HepG2 (cell line): ENCODE measurements around the gene SETD1A. TPM values are rescaled to one million over a fixed set of nuclear protein-coding genes. Genes with fewer than 3 reads are reported as not detected.

ENCODE experiments used
- EZH2 ChIP-seq: conservative IDR thresholded peaks from 2 replicates; pipeline ENCODE4 v1.6.1; 2012; ENCODE audit warnings: mild to moderate bottlenecking, low read depth, low read length, moderate library complexity
- GMEB2 ChIP-seq: IDR thresholded peaks from 2 replicates; pipeline ENCODE4 v1.6.1; 2016; ENCODE audit warnings: missing biosample characterization, missing genetic modification reagents, low read depth
- ISL2 ChIP-seq: sonication (generic); formaldehyde crosslinking; IDR thresholded peaks from 2 replicates; pipeline ENCODE4 v1.5.0; 2020; ENCODE audit warnings: missing genetic modification reagents
- KAT2B ChIP-seq: fragments of 150-350 bp; IDR thresholded peaks from 2 replicates; pipeline ENCODE4 v1.6.1; 2014; ENCODE audit warnings: low read depth, low read length, borderline replicate concordance
- MEIS1 ChIP-seq: sonication (generic); formaldehyde crosslinking; IDR thresholded peaks from 2 replicates; pipeline ENCODE4 v1.9.0; 2021; ENCODE audit warnings: mild to moderate bottlenecking, missing genetic modification reagents, moderate library complexity, borderline replicate concordance
- POLR2AphosphoS5 ChIP-seq: IDR thresholded peaks from 2 replicates; pipeline ENCODE4 v1.6.1; 2012; ENCODE audit warnings: low read depth, low read length
- PTBP1 ChIP-seq: fragments of 200-400 bp; formaldehyde crosslinking; IDR thresholded peaks from 2 replicates; pipeline ENCODE4 v1.6.1; 2018; ENCODE audit warnings: low read length, low read depth; ENCODE audit not compliant: poor library complexity, severe bottlenecking
- RAD51 ChIP-seq: fragments of 450-650 bp; IDR thresholded peaks from 2 replicates; pipeline ENCODE4 v1.6.1; 2016; ENCODE audit warnings: borderline replicate concordance
- RBM39 ChIP-seq: fragments of 200-400 bp; formaldehyde crosslinking; IDR thresholded peaks from one replicate; pipeline ENCODE4 v1.6.1; 2018; ENCODE audit warnings: antibody characterized with exemption, mild to moderate bottlenecking, low read depth, low read length; ENCODE audit not compliant: poor library complexity, severe bottlenecking
- SMAD3 ChIP-seq: sonication (generic); formaldehyde crosslinking; IDR thresholded peaks from 2 replicates; pipeline ENCODE4 v1.4.0; 2020; ENCODE audit warnings: missing genetic modification reagents
- SMARCC2 ChIP-seq: fragments of 450-650 bp; IDR thresholded peaks from 2 replicates; pipeline ENCODE4 v1.6.1; 2017; ENCODE audit warnings: antibody characterized with exemption, mild to moderate bottlenecking
- SYNCRIP ChIP-seq: fragments of 200-400 bp; formaldehyde crosslinking; IDR thresholded peaks from 2 replicates; pipeline ENCODE4 v1.6.1; 2018; ENCODE audit warnings: mild to moderate bottlenecking, low read depth, low read length; ENCODE audit not compliant: insufficient read depth
- TEAD2 ChIP-seq: sonication (generic); formaldehyde crosslinking; IDR thresholded peaks from 2 replicates; pipeline ENCODE4 v1.9.0; 2021; ENCODE audit warnings: missing genetic modification reagents
- ZBTB21 ChIP-seq: sonication (generic); formaldehyde crosslinking; IDR thresholded peaks from 2 replicates; pipeline ENCODE4 v1.4.0; 2020; ENCODE audit warnings: missing genetic modification reagents
- ZFX ChIP-seq: sonication (generic); formaldehyde crosslinking; IDR thresholded peaks from 2 replicates; pipeline ENCODE4 v1.4.0; 2020; ENCODE audit warnings: mild to moderate bottlenecking, low read depth, missing genetic modification reagents, moderate library complexity
- ZNF543 ChIP-seq: sonication (generic); formaldehyde crosslinking; IDR thresholded peaks from 2 replicates; pipeline ENCODE4 v1.4.0; 2020; ENCODE audit warnings: mild to moderate bottlenecking, missing genetic modification reagents
- ZNF557 ChIP-seq: sonication (generic); formaldehyde crosslinking; IDR thresholded peaks from 2 replicates; pipeline ENCODE4 v1.4.0; 2020; ENCODE audit warnings: missing genetic modification reagents
- ZNF782 ChIP-seq: sonication (generic); formaldehyde crosslinking; IDR thresholded peaks from 2 replicates; pipeline ENCODE4 v1.4.0; 2020; ENCODE audit warnings: missing genetic modification reagents, mild to moderate bottlenecking, borderline replicate concordance
- ZNF83 ChIP-seq: sonication (generic); formaldehyde crosslinking; IDR thresholded peaks from 2 replicates; pipeline ENCODE4 v1.4.0; 2020; ENCODE audit warnings: missing genetic modification reagents, mild to moderate bottlenecking, borderline replicate concordance
- ZNF850 ChIP-seq: sonication (generic); formaldehyde crosslinking; conservative IDR thresholded peaks from 2 replicates; pipeline ENCODE4 v1.9.0; 2021; ENCODE audit warnings: mild to moderate bottlenecking, missing genetic modification reagents
- polyA plus RNA-seq, 8 experiments: library from polyadenylated mRNA; depleted of rRNA in 3 of 8; stranded (reverse) in 7 of 8; unstranded in 1 of 8; fragments of >200 nt; fragmentation: Illumina TruSeq in 4 of 8; extraction: Trizol in 4 of 8; gene quantifications; 2 replicates each; pipeline versions ENCODE4 v1.2.1 to v1.2.3, GENCODE V29; 2011 to 2016; ENCODE audit warnings: low read depth in 4 of 8, missing spikeins in 1 of 8, mixed read lengths in 1 of 8; ENCODE audit not compliant: insufficient read depth in 1 of 8
- total RNA-seq, 5 experiments: library from RNA; depleted of rRNA; stranded (reverse); fragments of >200 nt; fragmentation: Illumina TruSeq; extraction: Trizol; gene quantifications; 2 replicates each; pipeline ENCODE4 v1.2.3, GENCODE V29; 2016; ENCODE audit warnings: low read depth in 1 of 5
- TF ChIP-seq, protein P1 (sequence below): sonication (generic); formaldehyde crosslinking; IDR thresholded peaks from 2 replicates; pipeline ENCODE4 v1.9.0; 2021; ENCODE audit warnings: missing genetic modification reagents, borderline replicate concordance

The SETD1A gene
- total and polyA plus RNA-seq, 2 of the 13 experiments (the other 11 are each of a cell fraction or from before 2014, with no cell fraction given): 3.8 to 5.6 TPM

DNA sequence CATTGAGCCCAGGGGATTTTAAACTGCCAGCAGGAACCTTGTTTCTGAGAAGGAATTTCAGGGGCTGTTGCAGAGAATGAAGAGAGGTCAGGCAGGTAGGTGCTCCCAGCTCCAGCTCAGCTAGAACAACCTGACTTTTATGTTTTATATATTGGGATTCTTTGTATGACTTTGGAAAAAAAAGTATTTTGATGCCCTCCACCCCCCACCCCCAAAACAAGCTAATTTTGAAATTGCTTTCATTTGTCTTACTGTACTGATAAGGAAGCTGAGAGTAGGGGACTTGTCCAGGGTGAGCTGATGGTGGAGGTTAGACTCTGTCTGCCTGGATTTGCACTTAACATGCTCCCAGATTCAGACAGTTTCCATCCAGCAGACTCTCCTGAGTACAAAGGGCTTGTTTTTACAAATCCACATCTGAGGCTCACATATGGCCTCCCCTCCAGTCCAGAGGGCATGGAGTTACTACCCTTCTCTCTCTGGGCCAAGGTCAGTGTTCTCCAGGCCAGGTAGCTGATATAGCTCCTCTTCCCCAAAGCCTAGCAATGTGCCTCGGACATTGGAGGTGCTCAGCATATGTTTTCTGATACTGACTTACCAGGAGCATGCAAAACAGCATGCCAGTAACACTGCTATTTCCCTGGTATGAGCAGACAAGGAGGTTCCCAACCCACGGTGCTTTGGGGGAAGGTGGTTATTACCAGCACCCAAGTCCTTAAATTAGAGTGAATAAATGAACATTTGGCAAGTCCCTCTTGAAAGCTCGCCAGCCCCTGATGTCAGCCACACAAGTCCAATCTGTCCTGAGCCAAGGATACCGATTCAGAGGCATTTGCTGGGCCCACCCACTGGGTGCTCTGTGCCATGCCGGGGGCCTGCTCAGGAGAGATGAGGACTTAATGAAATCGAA lies 41.6 kb downstream of the SETD1A start (continued):
- TF ChIP-seq, protein P1, sequence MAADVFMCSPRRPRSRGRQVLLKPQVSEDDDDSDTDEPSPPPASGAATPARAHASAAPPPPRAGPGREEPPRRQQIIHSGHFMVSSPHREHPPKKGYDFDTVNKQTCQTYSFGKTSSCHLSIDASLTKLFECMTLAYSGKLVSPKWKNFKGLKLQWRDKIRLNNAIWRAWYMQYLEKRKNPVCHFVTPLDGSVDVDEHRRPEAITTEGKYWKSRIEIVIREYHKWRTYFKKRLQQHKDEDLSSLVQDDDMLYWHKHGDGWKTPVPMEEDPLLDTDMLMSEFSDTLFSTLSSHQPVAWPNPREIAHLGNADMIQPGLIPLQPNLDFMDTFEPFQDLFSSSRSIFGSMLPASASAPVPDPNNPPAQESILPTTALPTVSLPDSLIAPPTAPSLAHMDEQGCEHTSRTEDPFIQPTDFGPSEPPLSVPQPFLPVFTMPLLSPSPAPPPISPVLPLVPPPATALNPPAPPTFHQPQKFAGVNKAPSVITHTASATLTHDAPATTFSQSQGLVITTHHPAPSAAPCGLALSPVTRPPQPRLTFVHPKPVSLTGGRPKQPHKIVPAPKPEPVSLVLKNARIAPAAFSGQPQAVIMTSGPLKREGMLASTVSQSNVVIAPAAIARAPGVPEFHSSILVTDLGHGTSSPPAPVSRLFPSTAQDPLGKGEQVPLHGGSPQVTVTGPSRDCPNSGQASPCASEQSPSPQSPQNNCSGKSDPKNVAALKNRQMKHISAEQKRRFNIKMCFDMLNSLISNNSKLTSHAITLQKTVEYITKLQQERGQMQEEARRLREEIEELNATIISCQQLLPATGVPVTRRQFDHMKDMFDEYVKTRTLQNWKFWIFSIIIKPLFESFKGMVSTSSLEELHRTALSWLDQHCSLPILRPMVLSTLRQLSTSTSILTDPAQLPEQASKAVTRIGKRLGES (CRISPR knock-in tag): no peak
- TF ChIP-seq PTBP1: no peak
- TF ChIP-seq GMEB2: no peak
- no peak for TF ChIP-seq ZNF557 (CRISPR knock-in tag)
- no peak for TF ChIP-seq ISL2
- TF ChIP-seq ZNF543: no peak; the same call in 1 of the 2 replicates
- TF ChIP-seq ZNF83 (CRISPR knock-in tag): 0 out of 2 replicates have a peak, but pooled peaks have one; percentile 19
- TF ChIP-seq ZNF782: no peak
- TF ChIP-seq SYNCRIP: no peak
- no peak for TF ChIP-seq ZNF850 (CRISPR knock-in tag)
- no peak for TF ChIP-seq ZBTB21 (CRISPR knock-in tag)
- no peak for TF ChIP-seq MEIS1 (CRISPR knock-in tag)
- TF ChIP-seq ZFX (CRISPR knock-in tag): peak; percentile 74
- TF ChIP-seq KAT2B: no peak
- TF ChIP-seq SMARCC2: no peak
- TF ChIP-seq SMAD3: no peak
- no peak for TF ChIP-seq EZH2
- no peak for TF ChIP-seq RBM39
- no peak for TF ChIP-seq RAD51
- peak; percentile 44; the same call in 1 of the 2 replicates for TF ChIP-seq POLR2AphosphoS5
- no peak for TF ChIP-seq TEAD2 (CRISPR knock-in tag)
